RCC 7860 (cell line): ENCODE data around the gene RGS3.

Source experiments
- DNase-seq: peaks from one replicate; pipeline ENCODE4 v3.0.0-alpha.2; 2015; ENCODE audit warnings: low spot score
- FAIRE-seq: peaks from 2 replicates; lab custom pipeline; 2012; peaks lifted over from hg19 to GRCh38; lab: Jason Lieb, UNC

RGS3 gene

DNA sequence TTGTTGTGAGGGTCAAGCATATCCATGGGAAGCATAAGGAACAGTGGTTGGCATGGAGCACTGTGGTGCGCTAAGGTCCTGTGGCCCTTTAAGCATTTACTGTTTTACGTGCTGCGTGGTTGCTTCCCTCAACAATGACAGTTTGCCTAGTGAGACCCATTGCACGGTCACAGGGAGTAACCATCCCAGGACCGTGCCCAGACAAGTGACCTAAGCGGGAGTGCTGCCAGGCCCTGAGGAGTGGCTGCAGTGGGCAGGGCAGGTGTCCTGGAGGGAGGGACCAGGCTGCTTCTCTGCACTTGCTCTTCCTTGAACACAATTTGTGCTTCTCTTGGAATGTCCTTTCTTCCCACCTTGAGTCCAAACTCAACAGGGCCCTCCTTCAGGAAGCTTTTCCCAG, 64.6 kb downstream of the RGS3 start:
- DNase-seq (no peak), FAIRE-seq (no peak)

DNA sequence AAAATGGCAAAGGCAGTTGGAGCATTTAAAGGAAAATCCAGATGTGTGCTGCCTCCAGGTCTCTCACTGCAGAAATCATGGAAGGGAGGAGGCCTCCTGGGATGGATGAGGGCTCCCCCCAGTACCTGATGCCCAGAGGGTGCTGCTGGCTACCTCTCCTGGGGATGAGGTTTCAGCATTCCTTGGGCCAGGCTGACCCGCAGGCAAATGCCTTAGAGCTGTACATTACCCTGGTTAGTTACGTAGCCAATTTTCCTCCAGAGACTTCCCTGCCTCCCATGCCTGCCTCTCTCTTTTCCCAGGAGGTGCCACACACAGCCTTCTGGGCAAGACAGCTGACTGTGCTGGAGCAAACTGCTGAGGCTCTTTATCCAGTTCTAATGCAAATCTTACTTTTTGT, 65.3 kb downstream of the RGS3 start:
- no peak for FAIRE-seq
- DNase-seq: no peak

DNA sequence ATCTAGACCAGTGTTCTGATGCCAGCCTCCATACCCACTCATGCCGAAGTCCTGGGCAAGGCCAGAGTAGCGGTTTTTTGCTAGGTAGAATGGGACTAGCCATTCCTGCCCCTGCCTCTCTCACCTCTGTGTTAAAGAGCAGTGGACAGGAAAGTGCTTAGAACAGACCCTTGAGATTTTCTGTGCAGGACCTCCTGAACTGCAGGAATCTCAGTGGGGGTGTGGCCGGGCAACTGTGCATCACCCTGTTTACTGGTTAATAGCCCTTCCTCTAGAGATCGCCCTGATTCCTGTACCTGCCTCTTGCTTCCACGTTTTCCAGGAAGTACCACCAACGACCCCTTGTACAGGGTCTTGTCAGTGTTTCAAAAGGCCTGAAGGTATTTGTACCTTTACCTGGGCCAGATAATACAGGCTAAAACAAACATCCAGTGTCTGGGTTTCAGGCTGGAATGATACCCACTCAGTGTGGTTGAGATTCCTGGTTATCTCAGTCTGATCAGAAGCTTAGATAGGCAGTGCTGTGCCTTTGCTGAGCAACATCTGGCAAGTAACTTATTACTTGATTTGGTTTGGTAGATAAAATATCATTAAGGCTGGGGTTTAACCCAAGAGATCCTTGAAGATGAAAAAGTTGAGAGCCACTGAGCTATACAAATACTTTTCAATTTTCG, 65.9 kb downstream of the RGS3 start:
- FAIRE-seq: no peak
- DNase-seq: no peak

DNA sequence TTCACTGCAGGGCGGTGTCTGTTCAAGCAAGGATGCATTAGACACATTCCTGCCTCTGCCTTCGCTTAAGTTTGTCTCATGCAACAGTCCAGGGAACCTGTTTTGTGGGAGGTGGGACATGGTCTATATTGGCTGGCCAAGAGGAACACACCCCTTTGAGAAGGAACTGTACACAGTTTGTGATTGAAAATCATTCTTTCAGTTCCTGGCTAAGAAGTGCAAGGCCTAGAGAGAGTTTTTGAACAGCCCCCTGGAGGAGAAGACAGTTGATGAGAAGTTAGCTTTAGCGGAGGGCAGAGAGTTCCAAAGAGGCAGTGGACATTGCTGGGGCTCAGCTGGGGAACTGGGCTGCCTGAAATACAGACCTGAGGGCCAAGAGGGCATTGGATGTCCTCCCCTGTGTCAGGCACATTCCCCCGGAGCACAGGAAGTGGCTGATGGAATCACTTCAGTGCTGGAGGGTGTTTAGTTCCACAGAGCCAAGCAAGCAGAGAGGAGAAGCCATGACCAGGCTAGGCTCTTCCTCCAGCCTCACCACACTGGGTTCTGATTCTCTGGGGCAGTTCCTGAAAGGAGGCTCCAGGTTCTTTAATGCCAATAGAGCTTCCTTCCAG, 66.6 kb downstream of the RGS3 start:
- DNase-seq: no peak
- FAIRE-seq: no peak

DNA sequence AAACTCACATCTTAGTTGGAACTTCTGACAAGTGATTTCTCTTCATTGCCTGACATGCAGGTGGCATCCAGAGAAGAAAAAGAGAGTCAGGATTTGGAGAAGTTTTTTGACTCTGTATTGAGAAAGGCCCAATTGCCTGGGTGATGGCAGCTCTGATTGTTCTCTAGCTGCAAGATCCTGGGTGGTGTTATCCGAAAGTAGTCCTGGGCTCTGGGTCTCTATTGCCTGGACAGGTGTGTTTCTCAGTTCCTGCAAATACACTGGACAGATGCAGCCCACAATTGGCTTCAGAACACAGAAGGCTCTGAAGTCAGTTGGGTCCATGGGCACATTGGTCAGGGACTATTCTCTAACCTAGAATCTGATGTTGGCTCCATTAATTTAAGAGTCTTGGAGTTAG, 67.4 kb downstream of the RGS3 start:
- FAIRE-seq (no peak), DNase-seq (no peak)

DNA sequence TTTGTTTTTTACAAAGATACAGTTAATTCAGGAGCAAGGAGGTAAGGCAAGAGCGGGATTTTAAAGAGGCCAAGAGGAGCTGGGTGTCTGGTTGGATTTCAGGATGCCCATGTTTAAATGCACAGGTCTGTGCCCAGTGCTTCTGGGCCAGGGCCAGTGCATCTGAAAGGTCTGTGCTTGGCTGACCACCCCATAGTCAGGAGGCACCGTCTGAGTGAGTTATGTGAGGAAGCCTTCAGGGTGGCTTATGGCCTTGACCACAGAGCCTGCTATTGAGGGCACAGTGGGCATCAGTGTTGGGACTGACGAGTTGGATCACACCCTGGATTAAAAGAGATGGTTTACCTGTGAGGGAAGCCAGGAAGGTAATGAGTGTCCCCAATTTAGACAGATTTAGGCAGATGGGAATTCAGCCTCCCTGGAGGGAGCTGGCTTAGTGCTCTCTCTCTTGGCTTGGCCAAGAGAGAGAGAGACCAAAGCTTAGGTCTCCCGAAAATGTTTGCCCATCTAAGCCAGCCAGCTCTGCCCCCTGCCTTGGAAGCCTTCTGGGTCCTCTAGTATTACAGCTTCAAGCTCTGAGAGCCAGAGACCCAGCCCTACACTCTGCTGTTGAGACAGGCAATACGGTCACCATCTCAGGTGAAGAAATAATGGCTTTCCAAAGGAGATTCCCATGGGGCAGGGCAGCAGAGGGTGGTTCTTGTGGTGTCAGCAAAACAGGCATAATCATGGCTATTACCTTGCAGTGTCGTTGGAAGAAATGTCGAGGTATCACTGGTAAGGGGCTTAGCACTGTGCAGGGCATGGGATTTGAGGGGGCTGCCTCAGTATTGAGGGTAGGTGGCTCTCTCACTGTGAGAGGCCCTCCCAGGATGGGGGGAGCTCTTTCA, 68.6 kb downstream of the RGS3 start:
- DNase-seq: no peak
- FAIRE-seq: no peak

DNA sequence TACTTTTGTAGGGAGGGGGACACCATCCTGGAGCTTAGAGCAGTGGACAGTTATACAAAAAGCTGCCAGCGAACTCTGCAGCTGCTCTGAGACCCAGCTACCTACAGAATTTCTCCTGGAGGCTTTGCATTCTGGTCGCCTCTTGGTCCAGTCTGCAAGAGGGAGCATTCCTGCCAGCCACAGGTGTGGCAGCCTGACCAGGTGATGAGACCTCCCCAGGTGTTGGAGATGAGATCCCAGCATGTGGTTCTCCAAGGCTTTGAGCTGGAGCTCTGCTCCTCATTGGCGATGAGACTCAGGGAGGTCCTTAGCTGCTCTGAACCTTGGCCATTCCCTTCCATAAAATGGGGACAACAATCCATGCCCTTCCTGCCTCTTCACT, 69.3 kb downstream of the RGS3 start:
- FAIRE-seq (no peak), DNase-seq (no peak)

DNA sequence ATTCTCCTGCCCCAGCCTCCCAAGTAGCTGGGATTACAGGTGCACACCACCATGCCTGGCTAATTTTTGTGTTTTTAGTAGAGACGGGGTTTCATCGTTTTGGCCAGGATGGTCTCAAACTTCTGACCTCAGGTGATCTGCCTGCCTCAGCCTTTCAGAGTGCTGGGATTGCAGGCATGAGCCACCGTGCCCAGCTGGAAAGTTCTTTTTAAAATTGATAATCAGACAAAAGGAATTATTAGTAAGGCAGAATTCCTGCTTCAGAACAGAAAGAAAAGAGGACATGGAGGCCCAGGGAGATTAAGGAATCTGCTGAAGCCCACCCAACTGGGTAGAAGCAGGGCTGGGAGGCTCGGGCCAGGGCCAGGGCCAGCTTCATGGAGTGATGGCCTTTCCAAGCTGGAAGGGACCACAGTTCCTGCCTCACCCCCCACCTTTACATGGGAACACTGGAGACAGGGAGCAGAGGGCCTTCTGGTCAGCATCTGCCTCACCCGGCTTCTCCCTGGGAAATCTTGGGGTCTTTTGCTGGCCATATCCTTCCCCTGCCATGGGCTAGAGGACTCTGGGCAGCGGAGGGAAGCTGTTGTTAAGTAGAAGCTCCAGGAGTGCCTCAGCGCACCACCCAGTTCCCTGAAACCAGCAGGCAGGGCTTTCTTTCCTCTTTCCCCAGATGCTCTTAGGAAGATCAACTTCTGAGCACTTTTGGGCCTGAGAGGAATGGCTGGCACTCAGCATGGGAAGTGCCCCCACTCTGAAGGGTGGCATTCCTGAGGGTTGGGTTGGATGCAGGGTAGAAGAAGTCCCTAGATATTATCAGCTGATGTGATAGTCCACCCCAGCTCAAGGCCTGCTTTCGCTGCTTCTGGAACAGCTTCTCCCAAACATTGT, 70.1 kb downstream of the RGS3 start:
- DNase-seq (no peak), FAIRE-seq (no peak)

DNA sequence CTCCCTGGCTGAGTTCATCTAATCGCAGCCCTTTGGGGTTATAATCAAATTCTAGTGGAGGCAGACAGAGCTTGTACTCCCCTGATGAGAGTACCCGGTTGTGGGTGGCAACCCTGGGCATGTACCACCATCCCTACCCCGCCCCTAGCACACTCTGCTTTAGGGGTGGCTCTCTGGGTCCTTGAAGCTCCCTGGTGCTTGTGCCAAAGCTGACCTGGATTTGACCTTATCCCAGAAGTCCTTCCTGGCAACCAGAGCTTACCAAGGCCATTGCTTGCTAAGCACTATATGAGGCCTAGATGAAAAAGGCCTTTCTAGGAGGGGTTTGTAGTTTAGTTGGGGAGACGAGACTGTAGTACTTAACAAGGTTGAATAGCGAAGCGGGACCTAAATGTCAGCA, 72.2 kb downstream of the RGS3 start:
- no peak for FAIRE-seq
- no peak for DNase-seq

DNA sequence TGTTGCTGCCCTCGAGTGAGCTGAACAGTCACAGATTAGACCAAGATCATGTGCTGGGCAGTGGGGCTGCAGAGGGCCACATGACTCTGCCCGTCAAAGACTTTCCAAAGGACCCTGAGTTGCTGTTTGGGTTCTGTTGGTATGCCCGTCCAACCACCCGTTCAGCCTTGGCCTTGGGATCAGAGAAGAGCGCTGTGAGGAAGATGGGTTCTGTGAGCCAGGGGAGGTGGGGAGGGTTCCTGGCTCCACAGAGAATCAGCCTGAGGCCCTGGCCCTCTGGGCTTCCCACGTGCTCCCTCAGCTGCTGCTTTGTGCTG, 72.6 kb downstream of the RGS3 start:
- no peak for FAIRE-seq
- no peak for DNase-seq

DNA sequence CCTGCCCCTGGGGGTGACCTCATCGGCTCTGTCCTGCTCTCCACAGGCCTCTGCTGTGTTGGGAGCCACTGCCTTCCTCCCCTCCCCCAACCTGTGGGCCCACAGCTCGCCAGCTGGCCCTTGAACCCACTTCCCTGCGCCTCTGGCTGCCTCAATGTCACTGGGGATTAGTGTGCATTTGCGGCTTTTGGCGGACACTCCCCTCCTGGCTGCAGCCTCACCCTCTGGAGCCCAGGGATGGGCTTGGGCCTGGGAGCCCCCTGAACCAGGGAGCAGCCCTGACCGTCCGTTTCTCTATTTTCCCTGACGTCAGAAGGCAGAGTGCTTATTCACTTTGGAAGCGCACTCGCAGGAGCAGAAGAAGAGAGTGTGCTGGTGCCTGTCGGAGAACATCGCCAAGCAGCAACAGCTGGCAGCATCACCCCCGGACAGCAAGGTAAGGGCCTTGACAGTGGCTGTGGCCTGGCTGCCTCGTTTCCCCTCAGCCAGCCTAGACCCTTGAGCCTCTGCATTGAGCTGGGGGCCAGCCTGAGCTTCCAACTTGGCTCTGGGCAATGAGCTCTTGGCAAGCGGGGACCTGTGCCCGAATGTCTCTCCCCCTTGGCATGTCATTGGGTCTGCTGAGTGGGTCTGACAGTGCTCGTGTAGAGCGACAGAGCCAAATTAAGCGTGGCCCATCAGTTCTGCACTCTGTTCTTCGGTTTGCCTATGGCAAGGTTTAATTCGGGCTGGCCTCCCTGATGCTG, 73.1 kb downstream of the RGS3 start:
- DNase-seq (no peak), FAIRE-seq (no peak)

DNA sequence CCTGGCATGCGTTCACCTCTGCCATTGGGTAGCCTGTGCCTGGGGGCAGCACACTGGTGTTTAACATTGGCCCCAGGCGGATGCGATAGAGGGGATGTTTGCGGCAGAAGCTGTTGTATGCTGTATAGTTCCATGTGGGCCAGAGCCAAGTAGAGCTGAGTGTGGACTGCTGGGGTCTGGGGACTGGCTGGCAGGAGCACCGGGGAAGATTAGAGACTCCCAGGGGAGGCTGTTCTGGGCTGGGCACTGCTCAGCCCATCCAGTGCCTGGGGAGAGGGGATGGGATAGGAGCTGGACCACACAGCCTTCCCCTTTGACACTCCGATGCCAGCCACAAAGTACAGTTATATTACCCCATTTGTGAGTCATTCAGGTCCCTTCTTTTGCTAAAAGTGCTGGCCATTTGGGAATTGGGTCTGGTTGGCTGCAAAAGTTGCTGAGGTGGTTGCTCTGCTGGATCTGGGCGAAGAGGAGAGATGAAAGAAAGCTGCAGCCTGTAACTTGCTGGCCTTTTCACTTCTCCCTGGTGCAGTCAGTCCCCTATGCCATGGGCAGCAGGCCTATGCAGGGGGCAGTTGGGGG, 73.8 kb downstream of the RGS3 start:
- FAIRE-seq: no peak
- no peak for DNase-seq

DNA sequence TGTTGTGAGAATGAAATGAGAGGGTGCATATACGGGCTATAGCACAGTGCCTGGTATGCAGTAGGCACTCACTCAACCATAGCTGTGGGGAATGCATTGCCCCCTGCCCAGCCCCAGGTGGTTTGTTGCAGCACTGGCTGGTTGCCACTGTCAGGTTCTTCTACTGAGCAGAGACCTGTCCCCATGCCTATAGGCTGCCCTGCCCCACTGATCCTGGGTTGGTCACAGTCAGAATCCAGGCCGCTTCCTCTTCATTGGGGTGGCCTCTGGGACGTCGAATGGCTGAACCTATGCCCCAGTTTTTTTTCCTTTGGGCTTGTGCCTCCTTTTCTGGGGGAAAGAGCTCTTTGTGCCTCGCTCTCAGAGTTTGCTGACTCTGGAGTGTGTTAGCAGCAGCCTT, 74.6 kb downstream of the RGS3 start:
- no peak for DNase-seq
- no peak for FAIRE-seq

DNA sequence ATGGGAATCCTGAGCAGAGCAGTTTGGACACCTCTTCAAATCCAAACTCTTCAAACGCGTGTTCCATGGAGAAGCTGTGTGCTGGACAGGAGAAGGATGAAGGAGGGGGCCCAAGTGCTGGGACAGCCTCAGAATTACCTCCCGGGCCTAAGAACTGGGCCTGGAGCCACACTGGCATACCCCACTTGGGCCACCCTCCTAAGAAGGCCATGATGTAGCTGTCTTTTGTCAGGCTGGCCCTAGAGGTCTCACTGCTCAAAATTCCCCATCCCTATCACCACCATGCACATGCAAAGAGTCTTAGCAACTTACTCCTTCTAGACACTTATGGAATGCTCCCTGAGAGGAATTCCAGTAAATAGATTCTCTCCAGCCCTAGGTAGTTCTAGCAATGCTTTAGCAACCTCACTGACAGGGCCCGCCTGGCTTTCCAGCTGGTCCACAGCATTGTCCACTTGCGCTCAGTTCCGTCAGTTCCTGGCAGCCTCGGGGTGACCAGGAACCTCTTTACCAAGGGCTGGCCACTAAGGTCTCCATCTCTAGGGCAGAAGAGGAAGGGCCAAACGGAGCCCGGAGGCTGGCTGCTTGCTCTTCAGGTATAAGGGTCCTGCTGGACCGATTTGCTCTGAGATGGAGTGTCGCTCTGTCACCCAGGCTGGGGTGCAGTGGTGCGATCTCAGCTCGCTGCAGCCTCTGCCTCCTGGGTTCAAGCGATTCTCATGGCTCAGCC, 75.3 kb downstream of the RGS3 start:
- no peak for FAIRE-seq
- no peak for DNase-seq

DNA sequence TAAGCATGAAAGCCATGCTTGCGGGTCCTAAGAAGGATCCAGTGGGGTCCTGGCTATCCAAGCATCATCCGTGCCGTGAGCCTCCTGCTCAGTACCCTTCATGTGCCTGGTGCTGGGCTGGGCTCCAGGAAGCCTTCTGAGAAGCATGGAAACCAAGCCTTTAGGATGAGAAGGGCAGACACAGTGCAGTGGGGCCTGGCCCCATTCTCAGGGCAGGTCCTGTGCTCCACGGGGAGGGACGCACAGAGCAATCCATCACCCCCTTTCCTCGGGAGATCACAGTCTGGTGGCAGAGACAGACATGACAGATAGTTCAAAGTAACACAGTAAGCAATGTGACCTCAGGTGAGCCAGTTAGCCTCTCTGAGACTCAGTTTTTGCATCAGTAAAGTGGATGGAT, 76.9 kb downstream of the RGS3 start:
- FAIRE-seq (no peak), DNase-seq (no peak)

DNA sequence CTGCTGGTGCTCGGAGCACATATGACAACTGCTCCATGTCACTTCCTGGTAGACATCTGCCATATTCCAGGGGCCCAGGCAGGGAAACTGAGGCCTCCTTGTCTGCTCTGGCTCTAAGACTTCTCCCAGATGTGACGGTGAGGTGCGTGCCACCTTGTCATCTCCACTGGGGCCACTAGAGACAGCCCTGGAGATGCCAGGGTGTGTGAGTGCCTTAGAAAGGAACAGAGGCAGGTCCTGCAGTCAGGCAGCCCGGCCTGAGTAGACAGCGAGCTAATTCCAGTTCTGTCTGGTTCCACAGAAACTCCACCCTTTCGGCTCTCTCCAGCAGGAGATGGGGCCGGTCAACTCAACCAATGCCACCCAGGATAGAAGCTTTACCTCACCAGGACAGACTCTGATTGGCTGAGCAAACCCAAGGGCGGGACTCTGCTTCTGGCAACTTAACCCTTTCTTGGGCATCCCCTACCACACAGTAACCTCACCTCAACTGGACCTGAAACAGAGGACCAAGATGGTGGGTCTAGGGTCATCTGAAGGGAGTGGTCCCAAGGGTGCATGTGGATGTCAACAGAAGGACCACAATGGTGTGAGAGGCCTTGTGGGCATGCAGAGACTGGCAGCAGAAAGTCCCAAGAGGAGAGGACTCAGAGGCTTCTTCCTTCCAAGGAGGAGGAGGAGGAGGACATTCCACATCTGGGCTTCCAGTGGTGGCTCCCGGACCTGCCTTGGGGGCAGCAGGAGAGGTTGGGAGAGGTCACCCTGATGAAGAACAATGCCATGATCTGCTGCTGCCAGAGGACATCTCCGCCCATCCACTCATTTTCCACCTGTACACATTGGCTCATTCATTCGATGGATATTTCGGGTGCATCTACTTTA, 77.7 kb downstream of the RGS3 start:
- FAIRE-seq (no peak), DNase-seq (no peak)

DNA sequence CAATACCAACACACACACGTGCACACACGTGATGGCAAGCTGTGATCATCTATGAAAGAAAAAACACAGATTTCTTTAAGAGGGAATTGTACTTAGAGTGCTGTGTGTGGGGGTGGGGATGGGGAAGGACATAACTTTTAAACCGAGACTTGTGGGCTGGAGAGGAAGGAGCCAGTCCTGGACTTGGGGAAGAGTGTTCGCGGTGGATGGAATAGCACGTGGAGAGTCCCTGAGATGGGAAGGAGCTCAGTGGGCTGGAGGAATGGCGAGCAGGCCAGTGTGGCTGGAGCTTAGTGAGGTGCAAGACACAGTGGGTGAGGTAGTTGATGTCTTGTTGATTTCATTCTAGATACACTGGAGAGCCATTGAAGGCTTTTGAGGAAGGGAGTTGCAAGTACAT, 78.5 kb downstream of the RGS3 start:
- no peak for DNase-seq
- FAIRE-seq: no peak

DNA sequence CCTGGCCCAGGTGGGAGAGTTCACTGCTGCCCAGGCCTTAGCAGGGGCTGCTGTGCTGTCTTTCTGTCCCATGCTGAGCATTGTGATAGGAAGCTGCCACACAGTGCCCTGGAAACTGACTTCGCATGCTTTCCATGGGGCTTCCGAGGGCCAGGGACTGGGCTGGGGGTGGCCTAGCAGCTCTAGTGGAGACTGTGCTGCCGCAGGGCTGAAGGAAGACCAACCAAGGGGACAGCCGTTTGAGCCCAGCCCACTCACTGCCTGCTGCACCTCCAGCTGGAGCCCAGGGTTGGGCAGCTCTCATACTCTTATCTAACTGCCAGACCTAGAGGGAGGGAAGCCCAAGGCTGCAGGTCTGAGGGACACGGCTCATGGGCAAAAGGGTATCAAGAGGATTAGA, 79.2 kb downstream of the RGS3 start:
- DNase-seq: no peak
- no peak for FAIRE-seq
